Neuronal stem cell (in vitro differentiated cells): Measurements from ENCODE around the gene PNMA8B.

Source experiments
- DNase-seq: peaks from one replicate; pipeline ENCODE4 v3.0.0-alpha.2; 2013; ENCODE audit warnings: low spot score
- H2AFZ ChIP-seq: one replicate; pipeline ENCODE4 v1.6.1; 2013; ENCODE audit warnings: mild to moderate bottlenecking, low read length, inconsistent platforms
- H2AK5ac ChIP-seq: 2 replicates; pipeline ENCODE4 v1.6.1; 2013; ENCODE audit warnings: low read depth, mild to moderate bottlenecking, inconsistent platforms, low read length, moderate library complexity, mixed read lengths
- H2BK120ac ChIP-seq: 2 replicates; pipeline ENCODE4 v1.6.1; 2013; ENCODE audit warnings: low read depth, mild to moderate bottlenecking, inconsistent platforms, low read length, moderate library complexity, mixed read lengths
- H2BK12ac ChIP-seq: one replicate; pipeline ENCODE4 v1.6.1; 2013; ENCODE audit warnings: low read length, inconsistent platforms
- H2BK15ac ChIP-seq: 2 replicates; pipeline ENCODE4 v1.6.1; 2013; ENCODE audit warnings: mild to moderate bottlenecking, low read length, inconsistent platforms, mixed read lengths
- H2BK5ac ChIP-seq: one replicate; pipeline ENCODE4 v1.6.1; 2013; ENCODE audit warnings: inconsistent platforms, mild to moderate bottlenecking, low read length, moderate library complexity
- H3K14ac ChIP-seq: one replicate; pipeline ENCODE4 v1.6.1; 2013; ENCODE audit warnings: low read length, inconsistent platforms
- H3K18ac ChIP-seq: 2 replicates; pipeline ENCODE4 v1.6.1; 2013; ENCODE audit warnings: low read length, inconsistent platforms
- H3K23ac ChIP-seq: 2 replicates; pipeline ENCODE4 v1.6.1; 2013; ENCODE audit warnings: low read depth, mild to moderate bottlenecking, mixed read lengths, low read length, inconsistent platforms; ENCODE audit not compliant: poor library complexity
- H3K27ac ChIP-seq: replicated peaks from 3 replicates; pipeline ENCODE4 v1.5.1; 2013; ENCODE audit warnings: low read length, inconsistent platforms
- H3K27me3 ChIP-seq, 3 experiments: 2 replicates each; pipeline ENCODE4 v1.6.1; 2013; ENCODE audit warnings: low read length in 3 of 3, mild to moderate bottlenecking in 2 of 3, inconsistent platforms in 1 of 3, low read depth in 1 of 3, mixed read lengths in 1 of 3, moderate library complexity in 1 of 3; ENCODE audit not compliant: control insufficient read depth in 3 of 3, insufficient read depth in 3 of 3
- H3K36me3 ChIP-seq, 2 donors: replicated peaks in 1 of 2; 2 replicates each; pipeline ENCODE4 v1.6.1; 2013; ENCODE audit warnings: low read length in 2 of 2; ENCODE audit not compliant: control insufficient read depth in 2 of 2, insufficient read depth in 2 of 2
- H3K4ac ChIP-seq: 2 replicates; pipeline ENCODE4 v1.6.1; 2013; ENCODE audit warnings: inconsistent platforms, mild to moderate bottlenecking, low read length, moderate library complexity
- H3K4me1 ChIP-seq, 2 donors: 1 replicate in 1 of 2; 2 replicates in 1 of 2; pipeline ENCODE4 v1.6.1; 2013; ENCODE audit warnings: low read length in 2 of 2, low read depth in 1 of 2; ENCODE audit not compliant: control insufficient read depth in 2 of 2, insufficient read depth in 1 of 2
- H3K4me2 ChIP-seq: one replicate; pipeline ENCODE4 v1.6.1; 2013; ENCODE audit warnings: mild to moderate bottlenecking, low read length, inconsistent platforms; ENCODE audit not compliant: insufficient read depth, poor library complexity, severe bottlenecking
- H3K4me3 ChIP-seq, 2 donors: 2 replicates each; pipeline ENCODE4 v1.5.1; 2013; ENCODE audit warnings: low read length in 2 of 2, mild to moderate bottlenecking in 2 of 2, inconsistent platforms in 1 of 2, moderate library complexity in 1 of 2
- H3K79me1 ChIP-seq: one replicate; pipeline ENCODE4 v1.6.1; 2013; ENCODE audit warnings: low read depth, mild to moderate bottlenecking, inconsistent platforms, low read length, moderate library complexity
- H3K9ac ChIP-seq: one replicate; pipeline ENCODE4 v1.6.1; 2013; ENCODE audit warnings: mild to moderate bottlenecking, low read depth, low read length, inconsistent platforms; ENCODE audit not compliant: poor library complexity
- H3K9me3 ChIP-seq, 2 donors: replicated peaks in 1 of 2; 2 replicates each; pipeline versions ENCODE3 to v1.6.1; 2013; ENCODE audit warnings: low read length in 2 of 2, mild to moderate bottlenecking in 2 of 2, inconsistent platforms in 1 of 2, low read depth in 1 of 2, mixed read lengths in 1 of 2, moderate library complexity in 1 of 2; ENCODE audit not compliant: control insufficient read depth in 2 of 2, insufficient read depth in 1 of 2
- H4K8ac ChIP-seq: one replicate; pipeline ENCODE4 v1.6.1; 2013; ENCODE audit warnings: low read depth, mild to moderate bottlenecking, inconsistent platforms, low read length, moderate library complexity
- H4K91ac ChIP-seq: one replicate; pipeline ENCODE4 v1.6.1; 2013; ENCODE audit warnings: low read length, low read depth, mild to moderate bottlenecking, inconsistent platforms; ENCODE audit not compliant: poor library complexity
- WGBS, 2 donors: extraction: QIAGEN DNeasy Blood & Tissue Kit; methylation state at CpG; one replicate each; pipeline ENCODE4 v1.1.7; 2013; ENCODE audit warnings: missing lambda C conversion rate in 2 of 2, mixed read lengths in 1 of 2; ENCODE audit not compliant: insufficient read length in 2 of 2, insufficient replicate concordance in 1 of 2; ENCODE audit errors: extremely low coverage in 2 of 2; 5-methylcytosine and 5-hydroxymethylcytosine counted together

The PNMA8B gene

GRCh38 chr19:46466536-46467196 lies 29.0 kb downstream of the PNMA8B start:
- no CpG with 5 or more reads among the region's 15 CpGs for WGBS, 2 donors
- Histone ChIP-seq H4K91ac (no peak overlapping the region), H3K27me3 (no peaks in the 10 kb centered on the region), H2AK5ac (no peak overlapping the region), H3K27ac (no peak overlapping the region), H2BK12ac (no peak overlapping the region), H2BK5ac (no peak overlapping the region), H3K4ac (no peak overlapping the region), H3K18ac (no peak overlapping the region), H4K8ac (no peak overlapping the region), H2BK120ac (no peak overlapping the region), H3K9ac (no peak overlapping the region), H3K4me1 (peaks cover 5 to 6% of the 10 kb centered on the region in 2 donors), H3K79me1 (peaks cover 12% of the 10 kb centered on the region), H3K4me3 (no peak overlapping the region), H3K9me3 (peaks cover 0 to 6% of the 10 kb centered on the region in 2 donors), H3K36me3 (peaks cover 29 to 52% of the 10 kb centered on the region in 2 donors), H3K4me2 (no peak overlapping the region), H3K14ac (no peak overlapping the region), H2BK15ac (no peak overlapping the region), H3K23ac (no peak overlapping the region), H2AFZ (no peak overlapping the region)
- no peak for DNase-seq

GRCh38 chr19:46463516-46463915 lies 32.2 kb downstream of the PNMA8B start:
- no peak overlapping the region for H2BK12ac ChIP-seq
- no peak overlapping the region for H4K8ac ChIP-seq
- H3K27me3 ChIP-seq = no peaks in the 10 kb centered on the region
- no peak overlapping the region for H3K27ac ChIP-seq
- H2BK15ac ChIP-seq = no peak overlapping the region
- no peak for DNase-seq
- no peak overlapping the region for H3K23ac ChIP-seq
- H3K79me1 ChIP-seq = peaks cover 2% of the 10 kb centered on the region
- H3K4me3 ChIP-seq = no peak overlapping the region
- no peak overlapping the region for H3K18ac ChIP-seq
- no peaks in the 10 kb centered on the region for H3K9me3 ChIP-seq
- peaks cover 18 to 36% of the 10 kb centered on the region in 2 donors for H3K36me3 ChIP-seq
- H2BK120ac ChIP-seq = no peak overlapping the region
- no peak overlapping the region for H4K91ac ChIP-seq
- H2AFZ ChIP-seq = no peak overlapping the region
- no peak overlapping the region for H3K14ac ChIP-seq
- no peak overlapping the region for H2AK5ac ChIP-seq
- WGBS, 2 donors = no CpG with 5 or more reads among the region's 7 CpGs
- H3K9ac ChIP-seq = no peak overlapping the region
- no peak overlapping the region for H3K4me2 ChIP-seq
- H2BK5ac ChIP-seq = no peak overlapping the region
- H3K4ac ChIP-seq = no peak overlapping the region
- H3K4me1 ChIP-seq = no peaks in the 10 kb centered on the region

DNA sequence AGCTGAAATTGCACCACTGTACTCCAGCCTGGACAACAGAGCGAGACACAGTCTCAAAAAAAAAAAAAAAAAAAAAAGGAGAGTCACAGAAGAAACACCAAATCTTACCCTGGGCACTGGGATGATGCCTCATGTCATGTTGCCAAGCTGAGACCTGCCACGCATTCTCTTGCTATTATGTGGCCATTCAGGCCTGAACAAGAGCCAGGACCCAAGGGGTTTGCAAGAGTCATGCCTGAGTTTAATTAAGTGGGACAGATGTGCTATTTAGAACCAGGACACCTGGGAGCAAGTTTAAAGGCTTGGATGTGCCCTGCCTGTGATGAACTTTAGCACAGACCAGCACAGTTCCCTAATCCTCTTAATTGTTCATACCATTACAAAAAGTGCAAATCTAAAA lies 34.1 kb downstream of the PNMA8B start:
- no CpG with 5 or more reads among the region's 2 CpGs for WGBS, 2 donors
- H3K9ac ChIP-seq = no peak overlapping the region

DNA sequence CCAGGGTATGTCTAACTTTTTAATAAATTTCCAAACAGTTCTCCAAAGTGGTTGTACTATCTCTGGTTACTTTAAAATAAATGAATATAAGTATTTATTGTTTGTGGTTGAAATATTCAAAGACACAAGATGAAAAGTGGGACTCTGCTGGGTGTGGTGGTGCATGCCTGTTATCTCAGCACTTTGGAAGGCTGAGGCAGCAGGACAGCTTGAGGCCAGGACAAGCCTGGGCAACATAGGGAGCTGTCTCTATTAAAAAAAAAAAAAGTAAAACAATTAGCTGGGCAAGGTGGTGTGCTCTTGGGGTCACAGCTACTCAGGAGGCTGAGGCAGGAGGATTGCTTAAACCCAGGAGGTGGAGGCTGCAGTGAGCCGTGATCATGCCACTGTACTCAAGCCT lies 34.7 kb downstream of the PNMA8B start:
- H2BK15ac ChIP-seq = no peak overlapping the region
- H4K8ac ChIP-seq = no peak overlapping the region
- no peak overlapping the region for H3K4ac ChIP-seq

More for the DNA sequence above, 34.1 kb downstream of the PNMA8B start:
- Histone ChIP-seq H2BK5ac (no peak overlapping the region), H2BK15ac (no peak overlapping the region), H3K36me3 (peaks cover 9 to 16% of the 10 kb centered on the region in 2 donors), H3K23ac (no peak overlapping the region), H3K27me3 (no peaks in the 10 kb centered on the region), H4K91ac (no peak overlapping the region), H3K14ac (no peak overlapping the region), H4K8ac (no peak overlapping the region), H3K4ac (no peak overlapping the region), H3K79me1 (peaks cover 2% of the 10 kb centered on the region), H3K4me1 (no peaks in the 10 kb centered on the region), H3K9me3 (no peaks in the 10 kb centered on the region), H3K4me2 (no peak overlapping the region), H3K27ac (no peak overlapping the region), H3K18ac (no peak overlapping the region), H2AK5ac (no peak overlapping the region), H3K4me3 (no peak overlapping the region), H2AFZ (no peak overlapping the region), H2BK12ac (no peak overlapping the region), H2BK120ac (no peak overlapping the region)
- no peak for DNase-seq

More for the DNA sequence above, 34.7 kb downstream of the PNMA8B start:
- H3K4me1 ChIP-seq = no peaks in the 10 kb centered on the region
- H4K91ac ChIP-seq = no peak overlapping the region
- H3K36me3 ChIP-seq = peaks cover 9 to 11% of the 10 kb centered on the region in 2 donors
- H3K4me3 ChIP-seq = no peak overlapping the region
- DNase-seq = no peak
- no peak overlapping the region for H2BK5ac ChIP-seq
- H3K14ac ChIP-seq = no peak overlapping the region
- H2BK12ac ChIP-seq = no peak overlapping the region
- no peaks in the 10 kb centered on the region for H3K9me3 ChIP-seq
- no peak overlapping the region for H2AK5ac ChIP-seq
- H2AFZ ChIP-seq = no peak overlapping the region
- no peak overlapping the region for H3K4me2 ChIP-seq
- no peaks in the 10 kb centered on the region for H3K27me3 ChIP-seq
- no peak overlapping the region for H3K18ac ChIP-seq
- no peak overlapping the region for H3K27ac ChIP-seq
- H3K23ac ChIP-seq = no peak overlapping the region
- H3K9ac ChIP-seq = no peak overlapping the region
- H2BK120ac ChIP-seq = no peak overlapping the region
- WGBS, 2 donors = no CpG with 5 or more reads among the region's 1 CpG
- H3K79me1 ChIP-seq = peaks cover 2% of the 10 kb centered on the region
